NB4 (cell line): ENCODE results near the gene CSPG5.

Experiments
- MAX ChIP-seq: IDR thresholded peaks from 2 replicates; pipeline ENCODE4 v1.6.1; 2011; ENCODE audit warnings: low read depth, low read length
- MYC ChIP-seq: IDR thresholded peaks from 2 replicates; pipeline ENCODE4 v1.6.1; 2011; ENCODE audit warnings: low read depth, low read length
- POLR2A ChIP-seq: IDR thresholded peaks from 2 replicates; pipeline ENCODE4 v1.6.1; 2011; ENCODE audit warnings: mild to moderate bottlenecking; ENCODE audit not compliant: insufficient read length; ENCODE audit errors: extremely low read depth
- TF ChIP-seq, protein P1 (sequence below): IDR thresholded peaks from one replicate; pipeline ENCODE4 v1.5.1; 2012; ENCODE audit warnings: low read depth, low read length

- TF ChIP-seq MAX = no peak
- TF ChIP-seq, protein P1, sequence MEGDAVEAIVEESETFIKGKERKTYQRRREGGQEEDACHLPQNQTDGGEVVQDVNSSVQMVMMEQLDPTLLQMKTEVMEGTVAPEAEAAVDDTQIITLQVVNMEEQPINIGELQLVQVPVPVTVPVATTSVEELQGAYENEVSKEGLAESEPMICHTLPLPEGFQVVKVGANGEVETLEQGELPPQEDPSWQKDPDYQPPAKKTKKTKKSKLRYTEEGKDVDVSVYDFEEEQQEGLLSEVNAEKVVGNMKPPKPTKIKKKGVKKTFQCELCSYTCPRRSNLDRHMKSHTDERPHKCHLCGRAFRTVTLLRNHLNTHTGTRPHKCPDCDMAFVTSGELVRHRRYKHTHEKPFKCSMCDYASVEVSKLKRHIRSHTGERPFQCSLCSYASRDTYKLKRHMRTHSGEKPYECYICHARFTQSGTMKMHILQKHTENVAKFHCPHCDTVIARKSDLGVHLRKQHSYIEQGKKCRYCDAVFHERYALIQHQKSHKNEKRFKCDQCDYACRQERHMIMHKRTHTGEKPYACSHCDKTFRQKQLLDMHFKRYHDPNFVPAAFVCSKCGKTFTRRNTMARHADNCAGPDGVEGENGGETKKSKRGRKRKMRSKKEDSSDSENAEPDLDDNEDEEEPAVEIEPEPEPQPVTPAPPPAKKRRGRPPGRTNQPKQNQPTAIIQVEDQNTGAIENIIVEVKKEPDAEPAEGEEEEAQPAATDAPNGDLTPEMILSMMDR = no peak
- no peak for TF ChIP-seq MYC
- TF ChIP-seq POLR2A = no peak
Observed at GRCh38 chr3:47605652-47606051, 27.0 kb upstream of the CSPG5 start.
